D721Med (cell line): Measurements from ENCODE around the gene FIGNL1.

Source experiments
- DNase-seq: peaks from one replicate; pipeline ENCODE4 v3.0.0; 2011; ENCODE audit warnings: low spot score; ENCODE audit not compliant: insufficient read length
- FAIRE-seq: peaks from 2 replicates; lab custom pipeline; 2011; peaks lifted over from hg19 to GRCh38; lab: Jason Lieb, UNC
- TF ChIP-seq, protein P1 (sequence below): IDR thresholded peaks from 2 replicates; pipeline ENCODE4 v1.5.1; 2012; ENCODE audit warnings: mild to moderate bottlenecking, control low read depth; ENCODE audit not compliant: insufficient read depth; ENCODE audit errors: missing control alignments

FIGNL1 gene

DNA sequence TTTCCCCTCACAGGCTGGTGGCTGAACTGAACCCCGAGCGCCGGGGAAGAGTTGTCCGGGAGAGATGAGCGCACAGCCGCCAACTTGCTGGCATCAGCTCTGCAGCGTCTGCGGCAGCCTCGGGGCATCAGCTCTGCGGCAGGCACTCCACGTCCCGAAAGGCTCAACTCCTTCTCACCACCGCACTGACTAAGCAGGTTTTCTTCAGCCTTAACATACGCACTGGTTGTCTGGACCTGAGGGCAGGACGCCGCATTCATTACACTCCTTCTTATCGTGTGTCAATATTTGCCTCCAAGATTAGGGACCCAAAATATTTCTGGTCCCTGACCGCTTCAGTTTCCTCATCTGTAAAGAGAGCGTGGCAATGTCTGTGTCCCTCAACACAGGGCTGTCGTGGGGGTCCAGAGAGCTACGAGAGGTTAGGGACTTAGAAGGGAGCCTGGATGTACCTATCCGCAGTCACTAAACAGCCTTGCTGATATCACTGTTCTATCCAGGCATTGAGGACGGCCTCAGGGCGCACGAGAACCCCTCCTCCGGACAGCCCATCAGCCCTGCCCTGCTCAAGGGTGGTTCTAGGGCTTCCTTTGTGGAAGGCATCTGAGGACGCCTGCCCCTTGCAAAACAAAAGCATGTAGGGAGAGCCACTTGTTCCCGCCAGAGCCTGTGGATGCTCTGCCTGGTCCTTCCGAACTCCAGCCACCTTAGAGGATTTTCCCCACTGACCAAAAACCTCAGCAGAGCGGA is 42.8 kb upstream of the FIGNL1 start:
- TF ChIP-seq, protein P1, sequence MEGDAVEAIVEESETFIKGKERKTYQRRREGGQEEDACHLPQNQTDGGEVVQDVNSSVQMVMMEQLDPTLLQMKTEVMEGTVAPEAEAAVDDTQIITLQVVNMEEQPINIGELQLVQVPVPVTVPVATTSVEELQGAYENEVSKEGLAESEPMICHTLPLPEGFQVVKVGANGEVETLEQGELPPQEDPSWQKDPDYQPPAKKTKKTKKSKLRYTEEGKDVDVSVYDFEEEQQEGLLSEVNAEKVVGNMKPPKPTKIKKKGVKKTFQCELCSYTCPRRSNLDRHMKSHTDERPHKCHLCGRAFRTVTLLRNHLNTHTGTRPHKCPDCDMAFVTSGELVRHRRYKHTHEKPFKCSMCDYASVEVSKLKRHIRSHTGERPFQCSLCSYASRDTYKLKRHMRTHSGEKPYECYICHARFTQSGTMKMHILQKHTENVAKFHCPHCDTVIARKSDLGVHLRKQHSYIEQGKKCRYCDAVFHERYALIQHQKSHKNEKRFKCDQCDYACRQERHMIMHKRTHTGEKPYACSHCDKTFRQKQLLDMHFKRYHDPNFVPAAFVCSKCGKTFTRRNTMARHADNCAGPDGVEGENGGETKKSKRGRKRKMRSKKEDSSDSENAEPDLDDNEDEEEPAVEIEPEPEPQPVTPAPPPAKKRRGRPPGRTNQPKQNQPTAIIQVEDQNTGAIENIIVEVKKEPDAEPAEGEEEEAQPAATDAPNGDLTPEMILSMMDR = no peak
- DNase-seq = no peak
- FAIRE-seq = no peak

DNA sequence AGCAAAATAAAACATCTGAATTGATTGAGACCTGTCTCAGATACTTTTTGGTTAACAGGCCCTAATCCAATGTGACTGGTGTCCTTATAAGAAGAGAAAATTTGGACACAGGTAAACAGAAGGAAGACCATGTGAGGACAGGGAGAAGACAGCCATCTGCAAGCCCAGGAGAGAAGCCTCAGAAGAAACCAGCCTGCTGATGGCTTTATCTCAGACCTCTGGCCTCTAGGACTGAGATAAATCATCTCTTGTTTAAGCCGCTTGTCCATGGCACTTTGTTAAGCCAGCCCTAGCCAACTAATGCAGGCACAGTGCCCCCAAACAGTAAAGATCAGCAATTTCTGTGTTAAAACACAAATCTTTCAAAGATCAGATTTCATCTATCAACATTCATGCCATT is 41.8 kb upstream of the FIGNL1 start:
- no peak for FAIRE-seq
- TF ChIP-seq, protein P1 = no peak
- DNase-seq = no peak

DNA sequence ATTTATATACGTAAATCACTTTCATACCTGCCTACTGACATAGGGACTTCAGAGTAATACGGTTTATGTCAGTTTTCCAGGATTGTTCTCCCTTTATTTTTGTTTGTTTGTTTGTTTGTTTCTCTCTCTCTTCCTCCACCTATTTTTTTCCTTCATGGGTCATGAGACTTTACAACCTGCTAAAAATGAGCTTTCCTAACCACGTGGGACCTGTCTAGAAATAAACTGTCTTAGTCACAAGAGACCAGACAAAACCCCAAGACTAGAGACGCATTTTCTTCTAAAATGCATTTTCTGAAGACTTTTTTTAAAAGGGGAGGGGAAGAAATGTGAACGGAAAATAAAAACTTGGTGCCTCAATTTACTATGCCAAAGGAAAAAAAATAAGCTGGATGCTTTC is 41.1 kb upstream of the FIGNL1 start:
- TF ChIP-seq, protein P1 = no peak

DNA sequence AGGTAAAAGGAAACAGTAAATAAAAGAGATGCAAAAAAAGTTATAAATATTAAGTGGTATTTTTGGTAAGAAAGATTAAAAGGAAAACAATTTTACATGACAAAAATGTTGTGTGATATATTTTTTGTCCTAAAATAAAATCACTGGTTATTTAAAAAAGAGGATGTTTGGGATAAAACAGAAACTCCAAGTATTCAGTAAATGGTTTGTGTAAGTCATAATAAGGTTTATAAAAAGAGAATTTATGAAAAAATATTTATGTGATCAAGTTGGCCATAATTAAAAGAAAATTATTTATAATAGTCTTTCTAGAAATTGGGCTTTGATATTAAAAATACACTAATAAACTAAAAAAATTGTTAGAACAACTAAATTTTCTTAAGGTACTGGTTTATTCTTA is 38.2 kb upstream of the FIGNL1 start:
- TF ChIP-seq, protein P1 = no peak
- DNase-seq = no peak
- no peak for FAIRE-seq

More for the DNA sequence above, 41.1 kb upstream of the FIGNL1 start:
- FAIRE-seq = no peak
- no peak for DNase-seq

DNA sequence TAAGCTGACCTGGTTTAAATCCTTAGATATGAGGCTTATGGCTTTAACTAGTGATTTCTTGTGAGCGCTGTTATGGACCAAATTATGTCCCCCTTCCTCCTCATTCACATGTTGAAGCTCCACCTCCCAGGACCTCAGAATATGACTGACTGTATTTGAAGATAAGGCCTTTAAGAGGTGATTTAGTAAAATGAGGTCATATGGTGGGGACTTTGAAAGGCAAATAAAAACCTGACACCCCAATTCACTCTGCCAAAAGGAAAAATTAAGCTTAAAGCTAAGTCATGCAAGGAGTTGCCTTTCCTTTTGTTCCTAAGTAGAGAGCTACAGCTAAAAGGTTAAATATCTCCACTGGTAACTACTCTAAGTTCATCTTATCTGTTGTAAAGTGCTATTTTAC is 36.4 kb upstream of the FIGNL1 start:
- FAIRE-seq (no peak), DNase-seq (no peak)
- TF ChIP-seq, protein P1 = no peak

DNA sequence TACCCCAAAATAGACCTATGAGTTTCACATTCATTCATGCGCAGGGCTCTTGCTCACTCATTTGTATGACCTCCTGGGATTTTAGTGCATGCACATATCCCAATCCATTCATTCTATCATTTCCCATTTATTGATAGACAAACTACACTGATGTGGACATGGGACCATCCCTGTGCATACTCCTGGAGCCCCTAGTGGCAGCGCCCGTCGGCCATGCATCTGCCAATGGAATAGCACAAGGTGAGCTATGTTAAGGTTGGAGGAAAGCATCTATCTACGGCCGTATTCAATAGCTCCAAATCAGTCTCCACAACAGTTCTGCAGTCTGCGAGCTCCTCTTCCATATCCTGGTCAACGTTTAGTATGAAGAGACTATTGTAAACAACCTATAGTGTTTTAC is 31.7 kb upstream of the FIGNL1 start:
- no peak for DNase-seq

DNA sequence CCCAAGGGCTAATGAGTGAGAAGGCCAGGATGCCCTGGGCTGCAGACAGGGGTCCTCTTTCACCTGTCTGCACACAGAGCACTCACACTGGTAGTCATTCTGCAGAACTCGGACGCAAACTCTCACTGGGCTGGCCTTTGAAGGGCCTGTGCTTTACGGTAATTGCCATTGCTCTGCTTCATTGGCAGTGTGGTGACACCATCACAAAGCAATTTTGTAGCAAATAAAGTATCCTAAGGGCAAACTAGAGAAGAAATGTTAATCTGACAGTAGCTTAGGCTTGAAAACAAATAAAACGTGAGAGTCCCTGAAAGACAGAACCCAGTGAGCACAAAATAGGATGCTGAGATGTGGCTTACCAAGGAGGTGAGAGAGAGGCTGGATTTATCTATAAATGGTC is 30.6 kb upstream of the FIGNL1 start:
- no peak for FAIRE-seq
- DNase-seq = no peak
- TF ChIP-seq, protein P1 = no peak

More for the DNA sequence above, 31.7 kb upstream of the FIGNL1 start:
- TF ChIP-seq, protein P1 = no peak
- FAIRE-seq = no peak
